ENCODE results near the gene VOPP1. TPM values are rescaled to one million over a fixed set of nuclear protein-coding genes. Genes with fewer than 3 reads are reported as not detected.

Gene VOPP1
- total RNA-seq, 2 donors from 2014 or later: 88.9 to 131 TPM

GRCh38 chr7:55537458-55537990 is 34.8 kb downstream of the VOPP1 start:
- no peaks in the 10 kb centered on the region for H3K9me3 ChIP-seq
- DNase-seq (ENCODE audit: low spot score) (no peak), ATAC-seq (ENCODE audit: insufficient number of reproducible peaks, low FRiP score, low read depth) (no peak)
- peaks cover 29 to 43% of the 10 kb centered on the region in 2 donors for H3K4me1 ChIP-seq (ENCODE audit: control insufficient read depth in 1 of 2, low read depth in 2 of 2)
- no peak overlapping the region for H3K4me3 ChIP-seq
- H3K27me3 ChIP-seq (replicated peaks; ENCODE audit: insufficient read depth): no peaks in the 10 kb centered on the region
- no peak overlapping the region for H3K27ac ChIP-seq
- H3K36me3 ChIP-seq: no peaks in the 10 kb centered on the region
- no peak for TF ChIP-seq CTCF (IDR thresholded peaks at IDR 0.05)

GRCh38 chr7:55536619-55537457 is 35.5 kb downstream of the VOPP1 start:
- no peak for TF ChIP-seq CTCF (IDR thresholded peaks at IDR 0.05)
- H3K4me1 ChIP-seq (ENCODE audit: control insufficient read depth in 1 of 2, low read depth in 2 of 2): peaks cover 29 to 50% of the 10 kb centered on the region in 2 donors
- H3K27me3 ChIP-seq (replicated peaks; ENCODE audit: insufficient read depth): no peaks in the 10 kb centered on the region
- DNase-seq (ENCODE audit: low spot score): no peak
- H3K27ac ChIP-seq: no peak overlapping the region
- ATAC-seq (ENCODE audit: insufficient number of reproducible peaks, low FRiP score, low read depth): no peak
- no peaks in the 10 kb centered on the region for H3K36me3 ChIP-seq
- H3K4me3 ChIP-seq: no peak overlapping the region
- no peaks in the 10 kb centered on the region for H3K9me3 ChIP-seq

- no peaks in the 10 kb centered on the region for H3K9me3 ChIP-seq
- no peaks in the 10 kb centered on the region for H3K36me3 ChIP-seq
- H3K27ac ChIP-seq: no peak overlapping the region
- ATAC-seq (ENCODE audit: insufficient number of reproducible peaks, low FRiP score, low read depth) (no peak), DNase-seq (ENCODE audit: low spot score) (no peak)
- TF ChIP-seq CTCF (IDR thresholded peaks at IDR 0.05): no peak
- H3K4me3 ChIP-seq: no peak overlapping the region
- H3K27me3 ChIP-seq (replicated peaks; ENCODE audit: insufficient read depth): no peaks in the 10 kb centered on the region
- H3K4me1 ChIP-seq (ENCODE audit: control insufficient read depth in 1 of 2, low read depth in 2 of 2): peaks cover 29 to 55% of the 10 kb centered on the region in 2 donors
These were observed 36.7 kb downstream of the VOPP1 start for GRCh38 chr7:55535617-55536016.

GRCh38 chr7:55534916-55535590 is 37.2 kb downstream of the VOPP1 start:
- Histone ChIP-seq H3K36me3 (no peaks in the 10 kb centered on the region), H3K4me1 (ENCODE audit: control insufficient read depth in 1 of 2, low read depth in 2 of 2) (peaks cover 29 to 55% of the 10 kb centered on the region in 2 donors), H3K27ac (peak overlapping the region in 1 of 2 donors; percentile 60), H3K4me3 (no peak overlapping the region), H3K9me3 (no peaks in the 10 kb centered on the region), H3K27me3 (replicated peaks; ENCODE audit: insufficient read depth) (no peaks in the 10 kb centered on the region)
- ATAC-seq (ENCODE audit: insufficient number of reproducible peaks, low FRiP score, low read depth) (no peak), DNase-seq (ENCODE audit: low spot score) (no peak)
- no peak for TF ChIP-seq CTCF (IDR thresholded peaks at IDR 0.05)

GRCh38 chr7:55534262-55534915 is 37.9 kb downstream of the VOPP1 start:
- no peaks in the 10 kb centered on the region for H3K36me3 ChIP-seq
- H3K4me1 ChIP-seq (ENCODE audit: control insufficient read depth in 1 of 2, low read depth in 2 of 2): peaks cover 29 to 55% of the 10 kb centered on the region in 2 donors

More at GRCh38 chr7:55534262-55534915, 37.9 kb downstream of the VOPP1 start:
- Histone ChIP-seq H3K4me3 (no peak overlapping the region), H3K27ac (peak overlapping the region in 1 of 2 donors; percentile 60), H3K9me3 (no peaks in the 10 kb centered on the region), H3K27me3 (replicated peaks; ENCODE audit: insufficient read depth) (no peaks in the 10 kb centered on the region)
- DNase-seq (ENCODE audit: low spot score) (no peak), ATAC-seq (ENCODE audit: insufficient number of reproducible peaks, low FRiP score, low read depth) (no peak)
- no peak for TF ChIP-seq CTCF (IDR thresholded peaks at IDR 0.05)
